Adrenal gland (tissue), 12 donors: ENCODE data around the gene CDH4. TPM values are rescaled to one million over a fixed set of nuclear protein-coding genes. Genes with fewer than 3 reads are reported as not detected.

Experiments
- DNase-seq, 7 donors: peaks; one replicate each; pipeline ENCODE4 v3.0.0-alpha.2; 2019 to 2020
- H3K27ac ChIP-seq, 5 donors: fragments of 200-600 bp; sonication (generic) in 4 of 5; 1 replicate in 3 of 5; 2 replicates in 2 of 5; pipeline versions ENCODE4 v1.5.1 to v1.8.0; 2016 to 2020; ENCODE audit warnings: mild to moderate bottlenecking in 1 of 5
- H3K27me3 ChIP-seq: fragments of 200-600 bp; 2 replicates; pipeline ENCODE4 v1.8.0; 2021
- H3K36me3 ChIP-seq, 2 donors: fragments of 200-600 bp; replicated peaks in 1 of 2; 1 replicate in 1 of 2; 2 replicates in 1 of 2; pipeline versions ENCODE4 v1.5.1 to v1.8.0; 2018 to 2022
- H3K4me1 ChIP-seq, 2 donors: fragments of 200-600 bp; replicated peaks in 1 of 2; 1 replicate in 1 of 2; 2 replicates in 1 of 2; pipeline versions ENCODE4 v1.5.1 to v1.8.0; 2018 to 2021
- H3K4me3 ChIP-seq, 4 donors: fragments of 200-600 bp; sonication (generic) in 3 of 4; one replicate each; pipeline ENCODE4 v1.5.1; 2016 to 2018
- H3K9me3 ChIP-seq, 3 donors: fragments of 200-600 bp; sonication (generic) in 1 of 3; replicated peaks in 1 of 3; 1 replicate in 2 of 3; 2 replicates in 1 of 3; pipeline versions ENCODE4 v1.5.1 to v1.8.0; 2016 to 2021
- POLR2A ChIP-seq, 2 donors: fragments of 450-650 bp; IDR thresholded peaks; one replicate each; pipeline ENCODE4 v1.6.1; 2017; ENCODE audit warnings: antibody characterized with exemption in 2 of 2, mild to moderate bottlenecking in 2 of 2, moderate library complexity in 1 of 2
- WGBS, 4 donors: extraction: QIAGEN DNeasy Blood & Tissue Kit in 2 of 4; methylation state at CpG; one replicate each; pipeline versions ENCODE4 v1.1.5 to v1.1.7; 2013 to 2017; 5-methylcytosine and 5-hydroxymethylcytosine counted together
- intact Hi-C, 2 donors: fragments of 100-400 bp; cut with DNase I; formaldehyde crosslinking; loops; one replicate each; pipeline versions ENCODE4 v1.14.1 to v1.15.0; 2022 to 2023
- polyA plus RNA-seq, 3 donors: library from polyadenylated mRNA; stranded (reverse); fragments of 200-250 nt in 2 of 3; fragments of 350-450 nt in 1 of 3; fragmentation: Illumina TruSeq in 1 of 3; extraction: RNeasy Lipid Tissue Mini Kit (QIAGEN cat#74804) in 1 of 3; gene quantifications; one replicate each; pipeline ENCODE4 v1.2.3, GENCODE V29; 2013 to 2014
- total RNA-seq, 9 donors: library from RNA; depleted of rRNA in 4 of 9; stranded (reverse); fragments of >200 nt in 4 of 9; fragments of 120-200 nt in 1 of 9; fragmentation: NEBNext Ultra II Directional in 1 of 9; extraction: Animal tissue kit (Norgen Biotek cat#: 25700) in 1 of 9; gene quantifications; one replicate each; pipeline versions ENCODE4 v1.1.0 to v1.2.4, GENCODE V29; 2013 to 2023
- TF ChIP-seq, protein P1 (sequence below), 6 experiments: fragments of 450-650 bp in 4 of 6; fragments of 200-600 bp in 2 of 6; sonication (generic) in 1 of 6; IDR thresholded peaks; 1 replicate in 5 of 6; 2 replicates in 1 of 6; pipeline versions ENCODE4 v1.5.1 to v1.8.0; 2016 to 2021; ENCODE audit warnings: antibody characterized with exemption in 6 of 6, mild to moderate bottlenecking in 2 of 6, moderate library complexity in 1 of 6
- donor health status: healthy with polysubstance abuse.
- donor health status: Bipolar disorder and iron deficiency.
- donor health status: DM: yes; HTN: yes; CAD: no.
- donor health status: DM: no; HTN: no; CAD: no.
- donor health status: DM: no; HTN: no; CAD: no.
- donor health status: DM: yes; HTN: yes; CAD: no.

The CDH4 gene
- total and polyA plus RNA-seq, 12 donors = 0.08 to 0.53 (median 0.20) TPM; not detected in 3

DNA sequence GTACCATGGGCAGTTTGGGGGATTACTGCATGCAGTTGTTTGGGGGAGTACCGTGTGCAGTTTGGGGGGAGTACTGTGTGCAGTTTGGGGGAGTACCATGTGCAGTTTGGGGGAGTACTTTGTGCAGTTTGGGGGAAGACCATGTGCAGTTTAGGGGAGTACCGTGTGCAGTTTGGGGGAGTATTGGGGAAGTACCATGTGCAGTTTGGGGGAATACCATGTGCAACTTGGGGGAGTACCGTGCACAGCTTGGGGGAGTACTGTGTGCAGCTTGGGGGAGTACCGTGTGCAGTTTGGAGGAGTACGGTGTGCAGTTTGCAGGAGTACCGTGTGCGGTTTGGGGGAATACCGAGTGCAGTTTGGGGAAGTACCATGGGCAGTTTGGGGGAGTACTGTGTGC is 22.3 kb downstream of the CDH4 start:
- H3K9me3 ChIP-seq = no peaks in the 10 kb centered on the region
- peaks cover 4% of the 10 kb centered on the region for H3K27me3 ChIP-seq
- H3K27ac ChIP-seq = no peak overlapping the region
- no peaks in the 10 kb centered on the region for H3K36me3 ChIP-seq
- TF ChIP-seq, protein P1, sequence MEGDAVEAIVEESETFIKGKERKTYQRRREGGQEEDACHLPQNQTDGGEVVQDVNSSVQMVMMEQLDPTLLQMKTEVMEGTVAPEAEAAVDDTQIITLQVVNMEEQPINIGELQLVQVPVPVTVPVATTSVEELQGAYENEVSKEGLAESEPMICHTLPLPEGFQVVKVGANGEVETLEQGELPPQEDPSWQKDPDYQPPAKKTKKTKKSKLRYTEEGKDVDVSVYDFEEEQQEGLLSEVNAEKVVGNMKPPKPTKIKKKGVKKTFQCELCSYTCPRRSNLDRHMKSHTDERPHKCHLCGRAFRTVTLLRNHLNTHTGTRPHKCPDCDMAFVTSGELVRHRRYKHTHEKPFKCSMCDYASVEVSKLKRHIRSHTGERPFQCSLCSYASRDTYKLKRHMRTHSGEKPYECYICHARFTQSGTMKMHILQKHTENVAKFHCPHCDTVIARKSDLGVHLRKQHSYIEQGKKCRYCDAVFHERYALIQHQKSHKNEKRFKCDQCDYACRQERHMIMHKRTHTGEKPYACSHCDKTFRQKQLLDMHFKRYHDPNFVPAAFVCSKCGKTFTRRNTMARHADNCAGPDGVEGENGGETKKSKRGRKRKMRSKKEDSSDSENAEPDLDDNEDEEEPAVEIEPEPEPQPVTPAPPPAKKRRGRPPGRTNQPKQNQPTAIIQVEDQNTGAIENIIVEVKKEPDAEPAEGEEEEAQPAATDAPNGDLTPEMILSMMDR (IDR thresholded peaks at IDR 0.05) = no peak
- intact Hi-C loops = no loop called here
- H3K4me3 ChIP-seq = no peak overlapping the region
- no peaks in the 10 kb centered on the region for H3K4me1 ChIP-seq
- WGBS, 4 donors = 84 to 90% (median 88%) methylated on average over 7 to 8 of the region's 8 CpGs
- DNase-seq = no peak

DNA sequence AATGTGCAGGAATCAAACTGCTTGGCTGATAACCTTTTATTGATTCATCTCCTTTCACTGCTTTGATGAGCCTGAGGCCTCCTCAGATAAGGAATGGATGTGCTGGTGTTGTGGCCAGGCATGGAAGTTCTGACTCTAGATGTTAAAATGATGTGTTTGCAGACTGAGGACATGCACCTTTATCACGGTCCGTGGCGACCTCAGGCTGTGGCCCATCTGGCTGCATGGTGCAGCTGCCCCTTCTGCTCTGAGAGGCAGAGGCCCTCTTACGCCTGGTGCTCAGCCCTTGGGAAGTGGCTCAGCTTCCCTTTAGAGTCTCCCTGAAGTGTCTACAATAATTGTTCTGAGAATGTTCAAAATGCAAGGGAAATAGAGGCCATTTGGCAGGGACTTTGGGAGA is 26.2 kb downstream of the CDH4 start:
- intact Hi-C loops = no loop called here
- no peaks in the 10 kb centered on the region for H3K4me1 ChIP-seq
- no peak overlapping the region for H3K4me3 ChIP-seq
- TF ChIP-seq, protein P1 (IDR thresholded peaks at IDR 0.05) = no peak
- TF ChIP-seq POLR2A (IDR thresholded peaks at IDR 0.05) = no peak
- no peaks in the 10 kb centered on the region for H3K36me3 ChIP-seq
- 66 to 83% (median 81%) methylated on average over 4 of the region's 4 CpGs for WGBS, 4 donors
- no peak overlapping the region for H3K27ac ChIP-seq
- DNase-seq = no peak
- H3K9me3 ChIP-seq = no peaks in the 10 kb centered on the region
- peaks cover 5% of the 10 kb centered on the region for H3K27me3 ChIP-seq

DNA sequence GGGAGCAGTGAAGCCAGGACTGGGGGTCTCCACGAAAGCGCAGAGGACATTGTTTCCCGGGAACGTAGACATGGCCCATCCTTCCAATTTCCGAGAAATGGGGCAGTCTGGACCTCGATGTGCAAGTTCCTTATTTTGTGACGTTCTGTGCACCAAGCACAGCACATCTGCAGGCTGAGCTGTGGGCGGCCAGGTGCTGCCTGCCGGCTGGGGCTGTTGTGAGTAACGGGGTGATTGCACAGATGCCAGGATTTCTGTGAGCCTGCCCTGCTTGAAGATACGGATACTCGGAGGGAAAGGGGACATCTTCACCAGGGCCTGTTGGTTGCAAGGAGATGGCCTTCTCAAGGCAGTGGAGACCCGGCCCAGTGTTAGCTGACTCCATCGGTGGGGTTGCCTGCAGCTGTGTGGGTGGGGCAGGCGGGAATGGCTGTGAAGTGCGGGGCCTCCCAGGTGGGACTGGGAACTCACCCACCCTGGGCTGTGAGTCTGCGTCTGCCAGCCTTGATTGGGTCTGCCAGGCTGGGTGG is 27.6 kb downstream of the CDH4 start:
- H3K4me1 ChIP-seq = no peaks in the 10 kb centered on the region
- H3K9me3 ChIP-seq = no peaks in the 10 kb centered on the region
- intact Hi-C loops = no loop called here
- no peak overlapping the region for H3K4me3 ChIP-seq
- TF ChIP-seq, protein P1 (IDR thresholded peaks at IDR 0.05) = no peak
- TF ChIP-seq POLR2A (IDR thresholded peaks at IDR 0.05) = no peak
- WGBS, 4 donors = 76 to 90% (median 83%) methylated on average over 2 to 17 of the region's 17 CpGs
- no peaks in the 10 kb centered on the region for H3K36me3 ChIP-seq
- DNase-seq = no peak
- no peak overlapping the region for H3K27ac ChIP-seq
- H3K27me3 ChIP-seq = peaks cover 5% of the 10 kb centered on the region

DNA sequence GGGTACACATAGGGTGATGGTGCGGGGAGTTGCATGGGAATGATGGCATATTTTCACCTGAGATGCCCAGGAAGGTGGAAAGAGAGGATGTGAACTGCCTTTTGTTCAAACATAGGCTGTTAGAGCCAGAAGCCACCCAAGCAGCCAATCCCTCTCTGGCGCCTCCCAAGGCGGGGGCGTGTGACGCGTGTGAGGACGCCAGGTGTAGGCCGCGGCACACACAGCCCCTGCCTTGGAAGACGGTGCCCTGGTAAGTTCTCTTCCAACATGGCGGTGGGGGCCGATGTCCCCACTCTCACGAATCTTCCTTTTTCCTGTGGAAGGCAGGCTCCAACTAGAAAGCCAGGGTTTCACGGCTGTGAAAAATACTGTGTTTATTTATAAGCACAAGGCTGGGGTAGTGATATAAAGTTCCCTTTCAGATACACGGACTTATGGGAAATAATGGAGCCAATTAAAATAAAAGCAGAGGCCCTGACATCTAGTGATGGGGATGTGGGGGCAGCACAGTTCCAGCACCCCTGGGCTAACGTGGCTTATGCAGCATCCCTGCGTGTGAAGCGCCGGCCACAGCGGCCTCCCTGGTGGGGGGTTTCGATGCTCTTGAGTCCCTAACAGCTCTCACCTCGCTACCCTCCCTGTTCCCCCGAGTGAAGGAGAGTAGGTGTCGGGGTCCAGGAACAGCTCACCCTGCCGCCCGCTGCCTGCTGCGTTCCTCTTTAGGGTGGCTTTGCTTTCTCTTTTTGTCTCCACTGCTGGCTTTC is 28.3 kb downstream of the CDH4 start:
- Histone ChIP-seq H3K4me1 (no peaks in the 10 kb centered on the region), H3K9me3 (no peaks in the 10 kb centered on the region), H3K4me3 (no peak overlapping the region), H3K36me3 (no peaks in the 10 kb centered on the region), H3K27me3 (peaks cover 5% of the 10 kb centered on the region), H3K27ac (no peak overlapping the region)
- TF ChIP-seq, protein P1 (IDR thresholded peaks at IDR 0.05) = no peak
- TF ChIP-seq POLR2A (IDR thresholded peaks at IDR 0.05) = no peak
- intact Hi-C loops = no loop called here
- WGBS, 4 donors = 85 to 93% (median 90%) methylated on average over 23 to 27 of the region's 27 CpGs
- no peak for DNase-seq
